ENCODE results near the gene MTOR. TPM values are rescaled to one million over a fixed set of nuclear protein-coding genes. Genes with fewer than 3 reads are reported as not detected.
"Not testable (repeated sequence)": the region's sequence is repeated elsewhere in the genome, so short reads cannot be mapped to it uniquely, and the experiment has no call there.

The MTOR gene
- polyA plus RNA-seq, 3 donors, result 2.0 to 29.4 (median 3.3) TPM

DNA sequence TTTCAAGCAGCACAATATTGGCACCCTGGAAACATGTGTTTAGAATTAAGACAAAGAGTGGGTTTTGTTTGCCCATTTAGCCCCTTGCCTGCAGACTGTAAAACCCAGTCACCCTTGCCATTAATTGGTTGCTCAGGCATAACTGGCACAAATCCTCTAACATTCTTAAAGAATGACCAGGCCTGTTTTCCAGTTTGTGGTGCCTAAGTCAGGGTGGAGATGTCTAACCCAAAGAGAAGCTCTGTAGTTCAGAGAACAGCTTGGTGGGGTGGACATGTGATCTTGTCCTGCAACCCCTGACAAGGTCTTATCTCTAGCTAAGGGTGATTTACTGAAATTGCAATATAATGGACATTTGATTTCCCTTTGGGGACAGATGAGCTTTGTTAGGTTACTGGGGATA is 82.0 kb downstream of the MTOR start:
- no peaks in the 10 kb centered on the region for H3K27me3 ChIP-seq (ENCODE audit: control insufficient read depth in 2 of 2, insufficient read depth in 2 of 2, low read length in 2 of 2)
- intact Hi-C loops (cut with micrococcal nuclease), result no loop called here
- no peaks in the 10 kb centered on the region for H3K27me3 Mint-ChIP-seq (ENCODE audit: low read depth in 3 of 3)
- no peaks in the 10 kb centered on the region for H3K4me1 ChIP-seq (ENCODE audit: control insufficient read depth in 1 of 2, insufficient read depth in 2 of 2, low read length in 2 of 2)
- H3K27ac ChIP-seq (ENCODE audit: low read depth in 1 of 2, low read length in 2 of 2), result no peak overlapping the region
- no peaks in the 10 kb centered on the region for H3K9me3 Mint-ChIP-seq
- no peak overlapping the region for H3K4me3 Mint-ChIP-seq
- no peaks in the 10 kb centered on the region for H4K20me1 ChIP-seq (ENCODE audit: insufficient read depth, low read length)
- no peak overlapping the region for H3K9ac ChIP-seq (ENCODE audit: insufficient read depth, low read length, poor library complexity, severe bottlenecking)
- no peaks in the 10 kb centered on the region for H3K9me3 ChIP-seq (replicated peaks in 1 of 2; ENCODE audit: control insufficient read depth in 1 of 2, insufficient read depth in 1 of 2, low read length in 2 of 2)
- H3K79me2 ChIP-seq (ENCODE audit: insufficient read depth, low read length), result no peaks in the 10 kb centered on the region
- DNase-seq, result no peak
- no peak overlapping the region for H3K27ac Mint-ChIP-seq
- no peak overlapping the region for H3K4me3 ChIP-seq (replicated peaks in 1 of 3; ENCODE audit: low read depth in 2 of 3, low read length in 3 of 3)
- peaks cover 45 to 98% of the 10 kb centered on the region in 2 donors for H3K36me3 ChIP-seq (replicated peaks in 1 of 2; ENCODE audit: control insufficient read depth in 1 of 2, insufficient read depth in 2 of 2, low read length in 2 of 2)
- H2AFZ ChIP-seq (ENCODE audit: insufficient read depth, low read depth, low read length, poor library complexity, severe bottlenecking), result no peak overlapping the region
- H3K4me2 ChIP-seq (replicated peaks; ENCODE audit: extremely low read depth, low read length, poor library complexity, severe bottlenecking), result no peak overlapping the region
- H3K36me3 Mint-ChIP-seq, result peaks cover 72 to 85% of the 10 kb centered on the region in 2 donors
- H3K4me1 Mint-ChIP-seq, result no peaks in the 10 kb centered on the region
- TF ChIP-seq, protein P1, sequence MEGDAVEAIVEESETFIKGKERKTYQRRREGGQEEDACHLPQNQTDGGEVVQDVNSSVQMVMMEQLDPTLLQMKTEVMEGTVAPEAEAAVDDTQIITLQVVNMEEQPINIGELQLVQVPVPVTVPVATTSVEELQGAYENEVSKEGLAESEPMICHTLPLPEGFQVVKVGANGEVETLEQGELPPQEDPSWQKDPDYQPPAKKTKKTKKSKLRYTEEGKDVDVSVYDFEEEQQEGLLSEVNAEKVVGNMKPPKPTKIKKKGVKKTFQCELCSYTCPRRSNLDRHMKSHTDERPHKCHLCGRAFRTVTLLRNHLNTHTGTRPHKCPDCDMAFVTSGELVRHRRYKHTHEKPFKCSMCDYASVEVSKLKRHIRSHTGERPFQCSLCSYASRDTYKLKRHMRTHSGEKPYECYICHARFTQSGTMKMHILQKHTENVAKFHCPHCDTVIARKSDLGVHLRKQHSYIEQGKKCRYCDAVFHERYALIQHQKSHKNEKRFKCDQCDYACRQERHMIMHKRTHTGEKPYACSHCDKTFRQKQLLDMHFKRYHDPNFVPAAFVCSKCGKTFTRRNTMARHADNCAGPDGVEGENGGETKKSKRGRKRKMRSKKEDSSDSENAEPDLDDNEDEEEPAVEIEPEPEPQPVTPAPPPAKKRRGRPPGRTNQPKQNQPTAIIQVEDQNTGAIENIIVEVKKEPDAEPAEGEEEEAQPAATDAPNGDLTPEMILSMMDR (IDR thresholded peaks at IDR 0.05), result no peak

DNA sequence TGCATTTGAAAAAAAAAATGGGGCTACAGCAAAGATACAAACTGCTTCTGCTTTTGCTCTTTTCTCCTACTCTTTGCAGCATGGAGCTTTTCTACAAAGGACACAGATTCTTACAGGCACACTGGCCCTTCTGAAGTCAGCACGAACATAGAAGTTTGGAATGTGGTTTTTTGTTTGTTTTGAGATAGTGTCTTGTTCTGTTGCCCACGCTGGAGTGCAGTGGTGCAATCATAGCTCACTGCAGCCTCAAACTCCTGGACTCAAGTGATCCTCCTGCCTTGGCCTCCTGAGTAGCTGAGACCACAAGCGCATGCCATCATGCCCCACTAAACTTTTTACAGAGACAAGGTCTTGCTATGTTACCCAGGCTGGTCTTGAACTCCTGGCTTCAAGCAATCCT is 82.6 kb downstream of the MTOR start:
- H3K27me3 ChIP-seq (ENCODE audit: control insufficient read depth in 2 of 2, insufficient read depth in 2 of 2, low read length in 2 of 2); H3K4me3 ChIP-seq (replicated peaks in 1 of 3; ENCODE audit: low read depth in 2 of 3, low read length in 3 of 3); H3K27me3 Mint-ChIP-seq (ENCODE audit: low read depth in 3 of 3); DNase-seq; H4K20me1 ChIP-seq (ENCODE audit: insufficient read depth, low read length); H3K9me3 Mint-ChIP-seq; H3K4me2 ChIP-seq (replicated peaks; ENCODE audit: extremely low read depth, low read length, poor library complexity, severe bottlenecking); H3K9ac ChIP-seq (ENCODE audit: insufficient read depth, low read length, poor library complexity, severe bottlenecking); H2AFZ ChIP-seq (ENCODE audit: insufficient read depth, low read depth, low read length, poor library complexity, severe bottlenecking); H3K4me1 ChIP-seq (ENCODE audit: control insufficient read depth in 1 of 2, insufficient read depth in 2 of 2, low read length in 2 of 2); intact Hi-C loops (cut with micrococcal nuclease); H3K79me2 ChIP-seq (ENCODE audit: insufficient read depth, low read length); H3K9me3 ChIP-seq (replicated peaks in 1 of 2; ENCODE audit: control insufficient read depth in 1 of 2, insufficient read depth in 1 of 2, low read length in 2 of 2); H3K4me1 Mint-ChIP-seq; H3K4me3 Mint-ChIP-seq; H3K27ac ChIP-seq (ENCODE audit: low read depth in 1 of 2, low read length in 2 of 2): not testable (repeated sequence)
- H3K27ac Mint-ChIP-seq, result peak overlapping the region in 1 of 7 donors; percentile 32
- H3K36me3 Mint-ChIP-seq, result peaks cover 67 to 80% of the 10 kb centered on the region in 2 donors
- peaks cover 43 to 98% of the 10 kb centered on the region in 2 donors for H3K36me3 ChIP-seq (replicated peaks in 1 of 2; ENCODE audit: control insufficient read depth in 1 of 2, insufficient read depth in 2 of 2, low read length in 2 of 2)
- 94% methylated on average over 2 of the region's 3 CpGs for WGBS (ENCODE audit: insufficient coverage)
